ENCODE data around the gene PNKD.
A peak's percentile ranks its signal among the peaks of the same experiment; 100 is the strongest.

The PNKD gene

GRCh38 chr2:218375212-218375611 lies 104.9 kb downstream of the PNKD start:
- no peak for ATAC-seq (replicated peaks)
- no peaks in the 10 kb centered on the region for H3K36me3 Mint-ChIP-seq
- peaks cover 8 to 11% of the 10 kb centered on the region in 2 donors for H3K4me1 Mint-ChIP-seq
- H3K4me3 Mint-ChIP-seq, result no peak overlapping the region
- no peaks in the 10 kb centered on the region for H3K9me3 Mint-ChIP-seq
- DNase-seq, result no peak
- no peaks in the 10 kb centered on the region for H3K27me3 Mint-ChIP-seq
- no peak overlapping the region for H3K27ac Mint-ChIP-seq

- no peak overlapping the region for H3K27ac Mint-ChIP-seq
- no peaks in the 10 kb centered on the region for H3K27me3 Mint-ChIP-seq
- DNase-seq (no peak), ATAC-seq (replicated peaks) (no peak)
- H3K36me3 Mint-ChIP-seq, result no peaks in the 10 kb centered on the region
- no peak overlapping the region for H3K4me3 Mint-ChIP-seq
- H3K9me3 Mint-ChIP-seq, result no peaks in the 10 kb centered on the region
- peaks cover 4 to 7% of the 10 kb centered on the region in 2 donors for H3K4me1 Mint-ChIP-seq
These were observed 107.7 kb downstream of the PNKD start for GRCh38 chr2:218378053-218378452.

GRCh38 chr2:218381916-218382366 lies 111.6 kb downstream of the PNKD start, which contains the start of gene SLC11A1:
Gene SLC11A1, plus strand, starts transcription at chr2:218382273. Its CDS starts 96 bp downstream, at chr2:218382369.
- Mint-ChIP-seq H3K4me3 (no peak within 1 kb of the TSS), H3K27me3 (peaks cover under 1 to 7% of the 10 kb centered on the region in 2 donors)

GRCh38 chr2:218382785-218383184 lies 112.5 kb downstream of the PNKD start:
- no peaks in the 10 kb centered on the region for H3K36me3 Mint-ChIP-seq
- no peak for ATAC-seq (replicated peaks)
- peaks cover 4 to 15% of the 10 kb centered on the region in 2 donors for H3K27me3 Mint-ChIP-seq
- no peaks in the 10 kb centered on the region for H3K9me3 Mint-ChIP-seq
- H3K4me1 Mint-ChIP-seq, result peaks cover 7 to 17% of the 10 kb centered on the region in 2 donors
- no peak overlapping the region for H3K4me3 Mint-ChIP-seq
- no peak for DNase-seq
- no peak overlapping the region for H3K27ac Mint-ChIP-seq

More at GRCh38 chr2:218381916-218382366, 111.6 kb downstream of the PNKD start, which contains the start of gene SLC11A1:
- no peaks in the 10 kb centered on the region for H3K36me3 Mint-ChIP-seq
- H3K4me1 Mint-ChIP-seq, result peaks cover 4 to 8% of the 10 kb centered on the region in 2 donors
- DNase-seq (no peak), ATAC-seq (replicated peaks) (peak in 1 of 2 donors; percentile 12)
- H3K27ac Mint-ChIP-seq, result peak within 1 kb of the TSS; percentile 73
- H3K9me3 Mint-ChIP-seq, result no peaks in the 10 kb centered on the region

GRCh38 chr2:218383892-218384519 lies 113.7 kb downstream of the PNKD start:
- DNase-seq (no peak), ATAC-seq (replicated peaks) (no peak)
- peaks cover 4 to 17% of the 10 kb centered on the region in 2 donors for H3K27me3 Mint-ChIP-seq
- H3K27ac Mint-ChIP-seq, result no peak overlapping the region
- H3K4me1 Mint-ChIP-seq, result peaks cover 7 to 18% of the 10 kb centered on the region in 2 donors
- no peak overlapping the region for H3K4me3 Mint-ChIP-seq
- no peaks in the 10 kb centered on the region for H3K9me3 Mint-ChIP-seq
- no peaks in the 10 kb centered on the region for H3K36me3 Mint-ChIP-seq

GRCh38 chr2:218384975-218385374 lies 114.7 kb downstream of the PNKD start:
- ATAC-seq (replicated peaks), result no peak
- Mint-ChIP-seq H3K9me3 (no peaks in the 10 kb centered on the region), H3K4me1 (peaks cover 7 to 18% of the 10 kb centered on the region in 2 donors), H3K36me3 (no peaks in the 10 kb centered on the region), H3K27ac (no peak overlapping the region), H3K27me3 (peaks cover 4 to 17% of the 10 kb centered on the region in 2 donors), H3K4me3 (no peak overlapping the region)
- no peak for DNase-seq

GRCh38 chr2:218386505-218387368 lies 116.4 kb downstream of the PNKD start:
- H3K4me3 Mint-ChIP-seq, result peak overlapping the region; percentile 59 to 75
- no peaks in the 10 kb centered on the region for H3K36me3 Mint-ChIP-seq
- no peaks in the 10 kb centered on the region for H3K9me3 Mint-ChIP-seq
- H3K27me3 Mint-ChIP-seq, result peaks cover 4 to 17% of the 10 kb centered on the region in 2 donors
- DNase-seq (no peak), ATAC-seq (replicated peaks) (no peak)
- H3K4me1 Mint-ChIP-seq, result peaks cover 6 to 15% of the 10 kb centered on the region in 2 donors
- no peak overlapping the region for H3K27ac Mint-ChIP-seq

- Mint-ChIP-seq H3K4me3 (peak overlapping the region; percentile 59 to 75), H3K9me3 (no peaks in the 10 kb centered on the region), H3K36me3 (no peaks in the 10 kb centered on the region), H3K27ac (no peak overlapping the region), H3K4me1 (peaks cover 3 to 10% of the 10 kb centered on the region in 2 donors), H3K27me3 (peaks cover 4 to 17% of the 10 kb centered on the region in 2 donors)
- ATAC-seq (replicated peaks) (peak; percentile 82), DNase-seq (no peak)
These were observed 117.3 kb downstream of the PNKD start for GRCh38 chr2:218387369-218388194.

GRCh38 chr2:218389333-218390150 lies 119.2 kb downstream of the PNKD start:
- Mint-ChIP-seq H3K36me3 (no peaks in the 10 kb centered on the region), H3K27me3 (peaks cover 4 to 17% of the 10 kb centered on the region in 2 donors), H3K4me1 (peaks cover 14 to 25% of the 10 kb centered on the region in 2 donors), H3K4me3 (no peak overlapping the region), H3K27ac (no peak overlapping the region), H3K9me3 (no peaks in the 10 kb centered on the region)
- DNase-seq, result no peak
- no peak for ATAC-seq (replicated peaks)

GRCh38 chr2:218391202-218391601 lies 120.9 kb downstream of the PNKD start:
- no peak overlapping the region for H3K27ac Mint-ChIP-seq
- no peak for ATAC-seq (replicated peaks)
- H3K9me3 Mint-ChIP-seq, result no peaks in the 10 kb centered on the region
- peaks cover 4 to 17% of the 10 kb centered on the region in 2 donors for H3K27me3 Mint-ChIP-seq
- DNase-seq, result no peak
- peaks cover 19 to 33% of the 10 kb centered on the region in 2 donors for H3K4me1 Mint-ChIP-seq
- no peak overlapping the region for H3K4me3 Mint-ChIP-seq
- no peaks in the 10 kb centered on the region for H3K36me3 Mint-ChIP-seq

GRCh38 chr2:218392459-218392858 lies 122.1 kb downstream of the PNKD start:
- no peak for DNase-seq
- H3K9me3 Mint-ChIP-seq, result no peaks in the 10 kb centered on the region
- H3K4me1 Mint-ChIP-seq, result peaks cover 25 to 40% of the 10 kb centered on the region in 2 donors
- no peak for ATAC-seq (replicated peaks)
- no peak overlapping the region for H3K27ac Mint-ChIP-seq
- H3K36me3 Mint-ChIP-seq, result no peaks in the 10 kb centered on the region
- H3K4me3 Mint-ChIP-seq, result no peak overlapping the region
- peaks cover 0 to 6% of the 10 kb centered on the region in 2 donors for H3K27me3 Mint-ChIP-seq

- H3K27ac Mint-ChIP-seq, result no peak overlapping the region
- DNase-seq, result no peak
- no peaks in the 10 kb centered on the region for H3K36me3 Mint-ChIP-seq
- no peak overlapping the region for H3K4me3 Mint-ChIP-seq
- H3K27me3 Mint-ChIP-seq, result peaks cover 0 to 6% of the 10 kb centered on the region in 2 donors
- no peaks in the 10 kb centered on the region for H3K9me3 Mint-ChIP-seq
- peaks cover 30 to 41% of the 10 kb centered on the region in 2 donors for H3K4me1 Mint-ChIP-seq
- ATAC-seq (replicated peaks), result no peak
These were observed 122.7 kb downstream of the PNKD start for GRCh38 chr2:218392891-218393462.

- H3K4me3 Mint-ChIP-seq, result no peak overlapping the region
- H3K4me1 Mint-ChIP-seq, result peaks cover 30 to 47% of the 10 kb centered on the region in 2 donors
- H3K27me3 Mint-ChIP-seq, result peaks cover 0 to 7% of the 10 kb centered on the region in 2 donors
- DNase-seq (no peak), ATAC-seq (replicated peaks) (no peak)
- H3K27ac Mint-ChIP-seq, result no peak overlapping the region
- H3K36me3 Mint-ChIP-seq, result no peaks in the 10 kb centered on the region
- no peaks in the 10 kb centered on the region for H3K9me3 Mint-ChIP-seq
These were observed 123.5 kb downstream of the PNKD start for GRCh38 chr2:218393750-218394290.
